Stimulated activated CD8-positive, alpha-beta memory T cell treated with anti-CD3 and anti-CD28 coated beads, Interleukin-7, amount 100 ng/mL, for 24 hours (primary cell): ENCODE data around the gene RAB12.
"Not testable (repeated sequence)": the region's sequence is repeated elsewhere in the genome, so short reads cannot be mapped to it uniquely, and the experiment has no call there.

ENCODE experiments used
- DNase-seq: peaks from one replicate; pipeline ENCODE4 v3.0.0-alpha.2; 2020; ENCODE audit warnings: low read depth

The RAB12 gene

DNA sequence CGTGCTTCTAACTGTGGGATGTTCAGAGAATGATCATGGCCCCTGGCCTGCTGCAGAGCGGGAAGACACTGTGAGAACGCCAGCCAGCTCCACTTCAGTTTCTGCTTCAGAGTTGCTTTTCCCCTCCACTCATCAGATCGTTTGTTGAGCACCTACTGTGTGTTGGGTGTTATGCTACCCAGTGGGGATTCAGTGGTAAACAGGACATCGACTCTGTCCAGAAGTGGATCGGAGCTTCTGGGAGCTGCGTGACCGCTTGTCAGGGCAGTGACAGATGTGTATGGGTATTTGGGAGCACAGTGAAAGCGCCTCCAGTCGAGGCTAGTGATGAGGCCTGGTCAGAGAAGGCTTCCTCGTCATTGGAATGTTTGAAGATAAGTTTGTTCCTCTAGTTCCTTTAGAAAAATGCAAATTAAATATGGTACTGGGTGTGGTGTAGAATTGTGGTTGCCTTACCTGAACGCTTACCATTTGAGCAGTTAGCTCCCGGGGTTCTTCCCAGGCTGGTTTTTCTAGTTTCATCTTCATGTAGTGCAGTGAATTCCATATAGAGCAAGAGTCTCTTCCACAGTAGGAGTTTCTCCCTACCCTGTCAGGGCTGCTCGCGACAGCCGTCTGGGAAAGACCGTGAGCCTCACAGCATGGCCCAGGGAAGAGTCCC lies 2.8 kb downstream of the RAB12 start:
- no peak for DNase-seq

- no peak for DNase-seq
Measured at GRCh38 chr18:8614875-8615274, 5.6 kb downstream of the RAB12 start.

DNA sequence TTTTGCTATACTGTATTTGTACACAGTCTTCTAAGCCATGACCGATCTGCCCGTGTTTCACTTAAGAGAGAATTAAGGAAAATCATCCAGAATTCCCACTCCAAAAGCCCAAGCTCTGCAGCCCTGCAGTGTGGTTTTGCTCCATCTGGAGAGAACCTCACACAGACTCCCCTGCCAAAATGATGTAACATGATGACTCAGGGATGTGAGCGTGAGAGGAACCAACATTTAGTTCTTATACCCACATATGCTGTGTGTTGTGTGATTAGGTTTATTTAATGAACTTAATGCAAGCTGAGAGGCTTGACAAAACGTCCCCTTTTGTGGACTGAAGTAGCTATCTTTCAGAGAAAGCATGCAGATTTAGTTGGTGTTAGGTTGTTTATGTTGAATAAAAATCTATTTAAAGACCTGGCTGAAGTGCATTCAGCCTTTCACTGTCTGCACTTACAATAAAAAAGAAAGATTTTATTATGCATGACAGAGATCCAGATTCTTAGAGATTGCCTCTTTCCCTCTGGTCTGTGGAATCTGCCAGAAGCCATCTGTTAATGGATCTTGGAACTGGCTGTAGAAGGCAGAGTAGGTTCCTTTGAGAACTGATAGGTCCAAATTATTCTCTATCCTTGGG lies 6.3 kb downstream of the RAB12 start:
- no peak for DNase-seq

DNA sequence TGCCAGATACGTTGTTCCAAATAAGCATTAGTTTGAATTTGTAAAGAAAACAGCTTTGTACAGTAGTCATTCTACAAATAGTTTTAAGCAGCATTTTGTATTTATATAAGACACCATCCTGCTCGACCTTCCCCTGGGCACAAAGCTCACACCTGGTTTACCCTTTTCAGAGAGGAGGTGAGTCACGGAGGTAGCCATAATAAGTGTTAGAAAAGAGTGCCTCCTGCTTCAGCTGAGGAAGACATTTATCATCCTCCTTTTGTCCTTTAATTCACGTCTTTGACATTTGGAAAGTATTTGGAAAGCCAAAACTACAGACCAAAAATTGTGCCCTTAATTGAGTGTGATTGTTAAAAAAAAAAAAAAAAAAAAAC lies 6.8 kb downstream of the RAB12 start:
- DNase-seq = no peak

DNA sequence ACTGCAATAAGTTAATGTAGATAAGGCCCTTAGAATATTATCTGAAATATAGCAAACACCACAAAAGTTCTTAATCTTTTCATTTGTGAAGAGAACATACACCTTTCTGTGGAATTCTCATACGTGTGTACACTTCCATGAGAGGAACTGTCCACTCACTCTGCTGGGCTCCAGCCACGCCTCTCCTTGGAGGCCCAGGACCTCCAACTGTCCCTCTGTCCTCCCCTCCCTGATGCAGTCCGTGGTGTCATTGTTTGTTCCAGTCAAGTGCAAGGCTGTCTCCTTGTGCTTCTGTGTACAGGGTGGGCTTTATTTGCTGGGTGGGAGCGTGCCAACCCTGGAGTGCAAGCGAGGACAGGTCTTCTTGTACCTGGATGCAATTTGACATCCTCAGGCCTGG lies 8.7 kb downstream of the RAB12 start:
- no peak for DNase-seq

GRCh38 chr18:8619041-8619440 lies 9.8 kb downstream of the RAB12 start:
- DNase-seq = no peak

- DNase-seq = no peak
Measured at GRCh38 chr18:8619835-8620577, 10.8 kb downstream of the RAB12 start.

- no peak for DNase-seq
Measured at GRCh38 chr18:8620845-8621244, 11.6 kb downstream of the RAB12 start.

DNA sequence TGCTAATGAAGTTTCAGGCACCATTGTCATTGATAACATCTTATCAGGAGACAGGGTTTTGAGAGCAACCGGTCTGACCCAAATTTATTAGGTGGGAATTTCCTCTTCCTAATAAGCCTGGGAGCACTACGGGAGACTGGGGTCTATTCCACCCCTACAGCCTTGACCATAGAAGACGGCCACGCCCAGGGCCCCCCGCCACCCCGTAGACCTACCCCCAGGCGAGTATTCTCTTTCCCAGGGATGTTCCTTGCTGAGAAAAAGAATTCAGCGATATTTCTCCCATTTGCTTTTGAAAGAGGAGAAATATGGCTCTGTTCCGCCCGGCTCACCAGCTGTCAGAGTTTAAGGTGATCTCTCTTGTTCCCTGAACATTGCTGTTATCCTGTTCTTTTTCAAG lies 13.4 kb downstream of the RAB12 start:
- not testable (repeated sequence) for DNase-seq

- no peak for DNase-seq
Measured at GRCh38 chr18:8623549-8624106, 14.4 kb downstream of the RAB12 start.

DNA sequence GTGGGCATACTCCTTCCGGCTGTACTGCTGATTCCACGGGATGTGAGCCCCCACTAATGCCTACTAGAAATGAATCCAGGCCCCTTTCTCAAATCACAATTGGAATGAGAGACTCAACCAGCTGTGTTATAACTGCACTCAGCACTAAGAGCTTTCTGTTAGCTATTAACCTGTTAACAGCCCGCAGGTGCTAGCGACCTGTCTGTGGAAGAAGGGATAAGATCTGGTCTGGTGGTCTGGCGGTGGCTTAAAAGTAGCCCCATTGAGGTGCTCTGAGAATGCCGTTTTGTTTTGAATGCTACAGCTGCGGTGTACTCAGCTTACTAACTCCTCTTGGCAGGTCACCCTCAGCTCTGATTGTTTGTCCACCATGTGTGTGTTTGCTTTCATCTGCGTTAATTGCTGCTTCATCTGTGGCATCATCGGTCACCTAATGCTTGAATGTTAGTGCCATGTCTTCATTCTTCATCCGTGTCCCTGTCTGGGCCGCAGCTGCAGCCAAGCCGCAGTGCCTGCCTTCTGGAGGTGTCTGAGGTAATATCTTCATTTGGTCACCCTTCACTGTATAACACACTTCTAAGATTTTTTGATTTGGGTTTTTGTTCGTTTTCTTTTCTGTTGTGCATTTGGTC lies 16.3 kb downstream of the RAB12 start:
- DNase-seq = no peak

GRCh38 chr18:8626414-8627106 lies 17.3 kb downstream of the RAB12 start:
- DNase-seq = no peak

DNA sequence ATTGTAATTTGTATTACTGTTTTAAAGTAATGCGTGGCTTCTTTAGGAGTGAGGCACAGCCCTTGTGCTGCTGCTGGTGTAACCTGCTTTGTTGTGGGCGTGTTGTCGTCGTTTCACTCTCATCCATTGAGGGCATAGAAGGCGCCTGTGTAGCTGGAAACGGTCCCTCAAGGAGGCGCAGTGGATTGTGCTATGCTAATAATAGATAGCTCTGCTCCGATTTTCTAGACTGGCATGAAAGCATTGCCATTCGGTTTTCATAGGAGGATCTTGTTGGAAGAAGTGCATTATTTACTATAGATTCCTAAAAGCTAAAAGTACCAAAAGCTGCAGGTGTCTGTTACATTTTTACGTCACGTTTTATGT lies 17.9 kb downstream of the RAB12 start:
- DNase-seq = no peak

DNA sequence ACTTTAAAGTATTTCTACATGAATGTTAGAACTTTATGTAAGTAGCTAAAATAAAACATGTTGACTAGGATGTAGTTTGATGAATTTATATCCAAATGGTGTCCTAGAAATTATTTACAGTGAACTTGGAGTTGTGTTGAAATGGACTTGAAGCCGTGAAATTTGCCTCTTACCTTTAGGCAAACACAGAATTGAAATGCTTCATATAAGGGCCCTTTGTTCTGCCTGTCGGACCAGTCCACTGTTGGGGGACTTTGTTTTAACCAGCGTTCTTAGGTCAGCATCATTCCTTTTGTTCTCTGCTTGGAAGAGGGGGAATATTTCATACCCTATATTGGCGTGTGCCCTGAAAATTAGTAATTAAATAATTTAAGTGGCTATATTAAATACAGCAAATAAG lies 18.3 kb downstream of the RAB12 start:
- DNase-seq = no peak

- DNase-seq = no peak
Measured at GRCh38 chr18:8629602-8630001, 20.4 kb downstream of the RAB12 start.

DNA sequence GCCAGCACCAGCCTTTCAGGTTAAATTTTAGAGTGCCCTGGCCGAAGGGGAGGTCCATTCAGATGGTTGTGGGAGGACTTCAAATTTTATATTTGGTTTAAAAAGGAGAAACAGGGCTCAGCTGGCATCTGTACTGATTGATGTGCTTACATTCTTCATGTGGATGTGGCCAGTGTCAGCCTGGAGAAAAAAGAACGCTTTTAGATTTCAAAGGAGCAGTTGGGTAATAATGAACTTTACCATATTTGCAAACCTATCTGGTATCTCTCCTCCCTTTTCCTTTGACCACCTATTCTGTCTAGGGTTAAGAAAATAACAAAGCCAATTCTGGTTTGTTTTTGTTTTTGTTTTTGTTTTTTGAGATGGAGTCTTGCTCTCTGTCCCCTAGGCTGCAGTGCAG lies 21.3 kb downstream of the RAB12 start:
- no peak for DNase-seq

- DNase-seq = no peak
Measured at GRCh38 chr18:8631265-8631664, 22.0 kb downstream of the RAB12 start.

- no peak for DNase-seq
Measured at GRCh38 chr18:8632386-8632785, 23.1 kb downstream of the RAB12 start.

DNA sequence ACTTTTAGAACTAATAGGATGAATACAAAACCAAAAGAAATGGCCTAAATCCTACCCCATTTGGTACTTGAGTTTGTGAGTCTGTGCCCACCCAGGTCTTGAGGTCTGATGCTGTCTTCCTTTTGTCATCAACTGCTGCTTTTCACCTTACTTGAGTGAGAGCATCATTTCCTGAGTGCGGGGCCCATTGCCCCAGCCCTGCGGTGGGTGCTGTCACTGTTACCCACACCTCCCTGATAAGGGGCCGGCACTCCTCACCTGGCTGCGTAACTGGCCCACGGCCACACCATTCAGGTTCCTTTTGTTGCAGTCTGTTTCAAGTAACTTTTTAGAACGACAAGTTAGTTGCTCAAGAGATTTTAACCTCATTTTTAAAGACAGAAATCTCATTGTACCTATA lies 25.3 kb downstream of the RAB12 start:
- DNase-seq = no peak

GRCh38 chr18:8635087-8635486 lies 25.9 kb downstream of the RAB12 start:
- DNase-seq = no peak

DNA sequence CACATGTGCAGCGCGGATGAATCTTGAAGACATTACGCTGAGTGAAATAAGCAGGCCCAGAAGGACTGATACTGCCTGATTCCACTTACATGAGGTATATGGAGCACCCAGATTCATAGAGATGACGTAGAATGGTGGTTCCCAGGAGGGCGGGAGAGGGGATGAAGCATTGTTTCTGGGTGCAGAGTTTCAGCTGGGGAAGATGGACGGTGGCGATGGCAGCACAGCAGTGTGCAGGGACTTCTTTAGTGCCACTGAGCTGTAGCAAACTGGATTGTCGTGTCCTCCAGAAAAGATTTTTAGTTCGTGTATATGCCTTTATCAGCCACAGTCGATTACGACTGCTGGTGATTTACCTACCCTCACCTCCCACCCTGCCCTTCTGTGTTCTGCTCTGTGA lies 30.5 kb downstream of the RAB12 start:
- DNase-seq = no peak

DNA sequence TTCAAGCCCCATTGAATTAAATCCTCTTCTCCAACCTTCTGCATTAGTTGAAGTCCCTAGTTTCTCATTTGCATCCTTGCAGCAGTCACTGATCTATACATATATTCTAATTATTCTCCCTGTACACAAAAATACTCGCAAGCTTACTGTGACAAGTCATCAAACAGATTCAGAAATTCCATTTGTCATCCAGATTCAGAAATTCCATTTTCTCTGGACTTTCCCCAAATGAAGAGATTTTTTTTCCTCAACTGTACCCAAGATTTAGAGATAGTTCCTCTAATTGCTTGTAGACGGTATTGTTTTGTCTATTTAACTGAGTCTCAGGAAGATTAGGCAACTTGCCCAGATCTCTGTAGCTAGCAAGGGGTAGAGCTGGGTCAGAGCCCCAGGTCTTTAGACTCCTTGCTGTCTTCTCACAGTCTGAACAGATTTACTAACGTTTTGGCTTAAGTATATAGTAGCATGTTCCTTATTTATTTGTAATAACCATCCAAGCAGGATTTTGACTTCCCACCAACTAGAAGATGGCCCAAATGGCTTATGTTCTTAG lies 34.2 kb downstream of the RAB12 start:
- no peak for DNase-seq
